Gastroesophageal sphincter (tissue), 3 donors: ENCODE results near the gene CRYGN.

Experiments
- POLR2A ChIP-seq, 2 donors: fragments of 450-650 bp; IDR thresholded peaks; one replicate each; pipeline ENCODE4 v1.6.1; 2017; ENCODE audit warnings: antibody characterized with exemption in 2 of 2, mild to moderate bottlenecking in 2 of 2, moderate library complexity in 1 of 2
- TF ChIP-seq, protein P1 (sequence below), 4 experiments: fragments of 200-600 bp in 2 of 4; fragments of 450-650 bp in 2 of 4; sonication (generic) in 1 of 4; IDR thresholded peaks; one replicate each; pipeline ENCODE4 v1.5.1; 2017 to 2019; ENCODE audit warnings: antibody characterized with exemption in 4 of 4, mild to moderate bottlenecking in 2 of 4, moderate library complexity in 2 of 4

DNA sequence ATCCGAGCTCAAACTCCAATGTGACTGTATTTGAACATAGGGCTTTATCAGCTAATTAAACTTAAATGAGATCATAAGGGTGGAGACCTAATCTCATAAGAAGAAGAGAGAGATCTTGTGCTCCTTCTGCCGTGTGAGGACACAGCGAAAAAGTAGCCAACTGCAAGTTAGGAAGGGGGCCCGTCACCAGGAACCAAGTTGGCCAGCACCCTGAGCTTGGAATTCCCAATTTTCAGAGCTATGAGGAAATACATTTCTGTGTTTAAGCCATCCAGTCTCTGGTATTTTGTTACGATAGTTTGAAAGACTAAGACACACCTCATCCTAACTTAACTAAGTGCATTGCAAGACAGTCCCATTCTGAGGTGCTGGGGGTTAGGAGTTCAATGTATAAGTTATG, 16.0 kb downstream of the CRYGN start:
- TF ChIP-seq, protein P1, sequence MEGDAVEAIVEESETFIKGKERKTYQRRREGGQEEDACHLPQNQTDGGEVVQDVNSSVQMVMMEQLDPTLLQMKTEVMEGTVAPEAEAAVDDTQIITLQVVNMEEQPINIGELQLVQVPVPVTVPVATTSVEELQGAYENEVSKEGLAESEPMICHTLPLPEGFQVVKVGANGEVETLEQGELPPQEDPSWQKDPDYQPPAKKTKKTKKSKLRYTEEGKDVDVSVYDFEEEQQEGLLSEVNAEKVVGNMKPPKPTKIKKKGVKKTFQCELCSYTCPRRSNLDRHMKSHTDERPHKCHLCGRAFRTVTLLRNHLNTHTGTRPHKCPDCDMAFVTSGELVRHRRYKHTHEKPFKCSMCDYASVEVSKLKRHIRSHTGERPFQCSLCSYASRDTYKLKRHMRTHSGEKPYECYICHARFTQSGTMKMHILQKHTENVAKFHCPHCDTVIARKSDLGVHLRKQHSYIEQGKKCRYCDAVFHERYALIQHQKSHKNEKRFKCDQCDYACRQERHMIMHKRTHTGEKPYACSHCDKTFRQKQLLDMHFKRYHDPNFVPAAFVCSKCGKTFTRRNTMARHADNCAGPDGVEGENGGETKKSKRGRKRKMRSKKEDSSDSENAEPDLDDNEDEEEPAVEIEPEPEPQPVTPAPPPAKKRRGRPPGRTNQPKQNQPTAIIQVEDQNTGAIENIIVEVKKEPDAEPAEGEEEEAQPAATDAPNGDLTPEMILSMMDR (IDR thresholded peaks at IDR 0.05): no peak
- TF ChIP-seq POLR2A (IDR thresholded peaks at IDR 0.05): no peak
